RWPE2 (cell line): ENCODE data around the gene SRXN1.

Experiments used
- ATAC-seq: fragments of 200-7000 bp; cut with Tn5 transposase; 3 replicates; pipeline ENCODE4 v1.9.1; 2021; ENCODE audit warnings: low read depth
- DNase-seq: peaks from one replicate; pipeline ENCODE4 v3.0.0-alpha.2; 2020; ENCODE audit warnings: low spot score
- H3K27ac ChIP-seq: fragments of 450-650 bp; 2 replicates; pipeline ENCODE4 v1.5.1; 2017; ENCODE audit warnings: mild to moderate bottlenecking; ENCODE audit not compliant: poor library complexity, severe bottlenecking
- H3K27me3 ChIP-seq: fragments of 250-450 bp; sonication (Bioruptor Pico); 2 replicates; pipeline ENCODE4 v1.5.1; 2021; ENCODE audit warnings: mild to moderate bottlenecking, moderate library complexity; ENCODE audit not compliant: insufficient read depth, poor library complexity, severe bottlenecking
- H3K36me3 ChIP-seq: fragments of 250-450 bp; sonication (Bioruptor Pico); 2 replicates; pipeline ENCODE4 v1.5.1; 2020; ENCODE audit warnings: low read depth, mild to moderate bottlenecking, moderate library complexity
- H3K4me1 ChIP-seq: fragments of 250-450 bp; sonication (Bioruptor Pico); 2 replicates; pipeline ENCODE4 v1.5.1; 2021; ENCODE audit warnings: mild to moderate bottlenecking, moderate library complexity; ENCODE audit not compliant: insufficient read depth, poor library complexity, severe bottlenecking
- H3K4me3 ChIP-seq: fragments of 250-450 bp; sonication (Bioruptor Pico); 2 replicates; pipeline ENCODE4 v1.5.1; 2021; ENCODE audit warnings: mild to moderate bottlenecking, moderate library complexity; ENCODE audit not compliant: severe bottlenecking
- H3K9me3 ChIP-seq: fragments of 250-450 bp; sonication (Bioruptor Pico); 2 replicates; pipeline ENCODE4 v1.5.1; 2021; ENCODE audit warnings: mild to moderate bottlenecking, moderate library complexity; ENCODE audit not compliant: severe bottlenecking
- CTCF ChIP-seq: fragments of 450-650 bp; IDR thresholded peaks from one replicate; pipeline ENCODE4 v1.5.1; 2017; ENCODE audit warnings: mild to moderate bottlenecking, moderate library complexity; ENCODE audit not compliant: poor library complexity, severe bottlenecking

Gene SRXN1

DNA sequence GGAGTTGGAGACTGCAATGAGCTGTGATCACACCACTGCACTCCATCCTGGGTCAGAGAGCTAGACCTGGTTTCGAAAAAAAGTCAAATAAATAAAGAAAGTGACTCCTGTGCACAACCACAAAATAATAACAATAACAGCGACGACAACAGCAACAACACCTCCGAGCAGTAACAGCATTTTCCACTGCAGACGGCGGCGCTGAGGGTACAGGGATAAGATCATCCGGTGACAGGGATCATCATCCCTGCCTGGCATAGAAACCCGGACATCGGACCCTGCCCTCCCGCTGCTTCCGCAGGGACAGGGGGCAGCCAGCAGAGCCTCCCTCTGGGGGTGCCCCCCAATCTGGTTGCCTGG, 11.5 kb downstream of the SRXN1 start:
- Histone ChIP-seq H3K27me3 (no peaks in the 10 kb centered on the region), H3K4me3 (no peak overlapping the region), H3K36me3 (no peaks in the 10 kb centered on the region), H3K27ac (no peak overlapping the region), H3K9me3 (no peaks in the 10 kb centered on the region), H3K4me1 (no peaks in the 10 kb centered on the region)
- DNase-seq (no peak), ATAC-seq (no peak; the same call in 2 of the 3 replicates)
- no peak for TF ChIP-seq CTCF

DNA sequence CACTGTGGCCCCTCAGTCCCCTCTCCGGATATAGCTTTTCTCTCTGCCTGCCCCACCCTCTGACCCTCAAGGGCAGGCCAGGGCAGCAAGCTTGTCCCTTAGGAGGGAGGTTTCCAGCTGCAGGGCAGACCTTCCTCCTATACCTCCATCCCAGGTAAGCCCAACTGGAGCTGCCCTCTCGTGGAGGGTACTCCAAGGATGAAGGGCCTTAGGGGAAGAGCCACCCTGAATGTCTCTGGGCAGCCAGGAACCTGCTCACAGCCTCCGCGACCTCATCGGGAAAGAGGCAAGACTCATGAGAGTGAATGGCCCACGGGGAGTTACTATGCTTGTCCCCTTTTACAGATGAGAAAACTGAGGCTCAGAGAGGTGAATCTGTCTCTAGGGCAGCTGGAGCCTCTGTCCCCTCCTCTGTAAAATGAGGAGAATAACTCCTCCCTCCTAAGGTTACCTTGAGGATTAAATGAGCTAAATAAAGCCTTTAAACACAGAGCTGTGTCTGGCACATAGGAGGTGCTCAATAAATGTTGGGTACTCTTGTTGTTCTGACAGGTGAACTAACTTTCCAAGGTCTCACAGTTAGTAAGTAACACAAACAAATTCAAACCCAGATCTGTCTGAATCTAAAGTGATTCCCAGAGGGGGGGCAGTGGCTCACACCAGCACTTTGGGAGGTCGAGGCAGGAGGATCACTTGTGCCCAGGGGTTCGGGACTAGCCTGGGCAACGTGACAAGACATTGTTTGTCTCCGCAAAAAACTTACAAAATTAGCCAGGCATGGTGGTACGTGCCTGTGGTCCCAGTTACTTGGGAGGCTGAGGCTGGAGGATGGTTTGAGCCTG, 12.1 kb downstream of the SRXN1 start:
- DNase-seq (no peak), ATAC-seq (no peak)
- Histone ChIP-seq H3K9me3 (no peaks in the 10 kb centered on the region), H3K4me3 (no peak overlapping the region), H3K27me3 (no peaks in the 10 kb centered on the region), H3K4me1 (no peaks in the 10 kb centered on the region), H3K36me3 (no peaks in the 10 kb centered on the region), H3K27ac (no peak overlapping the region)
- TF ChIP-seq CTCF = no peak

GRCh38 chr20:638579-638978, 14.4 kb downstream of the SRXN1 start:
- Histone ChIP-seq H3K36me3 (no peaks in the 10 kb centered on the region), H3K27me3 (no peaks in the 10 kb centered on the region), H3K4me3 (no peak overlapping the region), H3K4me1 (no peaks in the 10 kb centered on the region), H3K9me3 (no peaks in the 10 kb centered on the region), H3K27ac (no peak overlapping the region)
- no peak for TF ChIP-seq CTCF
- DNase-seq (no peak), ATAC-seq (no peak)

DNA sequence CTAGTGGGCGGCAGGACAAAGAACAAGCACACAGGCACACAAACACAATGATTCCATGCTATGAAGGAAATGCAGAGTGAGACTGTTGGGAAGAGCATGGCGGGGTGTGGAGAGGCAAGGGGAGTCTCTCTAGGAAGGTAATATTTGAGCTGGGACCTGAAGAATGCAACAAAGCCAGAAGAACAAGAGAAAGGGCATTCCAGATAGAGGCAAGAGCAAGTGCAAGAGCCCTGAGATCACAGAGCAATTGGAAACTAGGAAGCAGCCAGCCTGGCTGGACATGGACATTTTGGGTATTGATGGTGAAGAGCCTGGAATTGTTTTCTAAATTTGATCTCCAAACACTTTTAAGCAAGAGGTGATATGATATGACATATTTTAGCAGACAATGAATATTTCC, 15.4 kb downstream of the SRXN1 start:
- Histone ChIP-seq H3K9me3 (no peaks in the 10 kb centered on the region), H3K27me3 (no peaks in the 10 kb centered on the region), H3K4me1 (no peaks in the 10 kb centered on the region), H3K27ac (no peak overlapping the region), H3K4me3 (no peak overlapping the region), H3K36me3 (no peaks in the 10 kb centered on the region)
- DNase-seq (no peak), ATAC-seq (no peak)
- no peak for TF ChIP-seq CTCF

GRCh38 chr20:635893-636338, 17.1 kb downstream of the SRXN1 start:
- no peak for TF ChIP-seq CTCF
- no peak overlapping the region for H3K27ac ChIP-seq
- no peaks in the 10 kb centered on the region for H3K4me1 ChIP-seq
- H3K4me3 ChIP-seq = no peak overlapping the region
- DNase-seq (no peak), ATAC-seq (no peak)
- peaks cover 3% of the 10 kb centered on the region for H3K27me3 ChIP-seq
- H3K36me3 ChIP-seq = no peaks in the 10 kb centered on the region
- H3K9me3 ChIP-seq = no peaks in the 10 kb centered on the region
